ENCODE data around the gene COL28A1. TPM values are rescaled to one million over a fixed set of nuclear protein-coding genes. Genes with fewer than 3 reads are reported as not detected.

The COL28A1 gene
- total RNA-seq, 1 experiment from 2014 or later: 0.26 TPM

- Histone ChIP-seq H3K79me2 (ENCODE audit: low read length) (no peaks in the 10 kb centered on the region), H3K9me2 (replicated peaks; ENCODE audit: low read length) (no peaks in the 10 kb centered on the region), H3K4me3 (ENCODE audit: low read length) (no peak overlapping the region), H3F3A (ENCODE audit: low read length, unreplicated experiment) (no peaks in the 10 kb centered on the region), H3K4me1 (ENCODE audit: insufficient read depth, low read length) (peaks cover 24% of the 10 kb centered on the region), H3K27me3 (ENCODE audit: low read length) (no peaks in the 10 kb centered on the region), H2AFZ (ENCODE audit: low read length) (no peak overlapping the region), H4K20me1 (ENCODE audit: low read length) (no peaks in the 10 kb centered on the region), H3K9me3 (ENCODE audit: low read length) (no peaks in the 10 kb centered on the region), H3K27ac (ENCODE audit: low read length) (no peak overlapping the region), H3K9ac (ENCODE audit: low read length) (no peak overlapping the region), H3K4me2 (ENCODE audit: low read length) (no peak overlapping the region), H3K36me3 (ENCODE audit: low read depth, low read length) (no peaks in the 10 kb centered on the region)
- CTCF ChIA-PET: no interaction called here
- intact Hi-C loops (cut with micrococcal nuclease): no loop called here
- peak; percentile 8; the same call in 1 of the 2 replicates for ATAC-seq
- DNase-seq: peak; percentile 21
- no TSS peak for BruUV-seq (replicated peaks)
- POLR2A ChIA-PET (ENCODE audit: unreplicated experiment): no interaction called here
- TF ChIP-seq EZH2 (IDR thresholded peaks at IDR 0.05; ENCODE audit: low read length, unreplicated experiment): no peak
- no peak for TF ChIP-seq EZH2phosphoT487 (IDR thresholded peaks at IDR 0.05; ENCODE audit: borderline replicate concordance, low read length)
- no peak for TF ChIP-seq CTCF (conservative IDR thresholded peaks at IDR 0.05; ENCODE audit: low read depth, low read length)
Observed at GRCh38 chr7:7323352-7323751, 212.3 kb downstream of the COL28A1 start.

- TF ChIP-seq EZH2phosphoT487 (IDR thresholded peaks at IDR 0.05; ENCODE audit: borderline replicate concordance, low read length): no peak
- Histone ChIP-seq H3K27ac (ENCODE audit: low read length) (peak overlapping the region; percentile 71), H3K4me3 (ENCODE audit: low read length) (no peak overlapping the region), H3K9me2 (replicated peaks; ENCODE audit: low read length) (no peaks in the 10 kb centered on the region), H3F3A (ENCODE audit: low read length, unreplicated experiment) (no peaks in the 10 kb centered on the region), H2AFZ (ENCODE audit: low read length) (no peak overlapping the region), H4K20me1 (ENCODE audit: low read length) (no peaks in the 10 kb centered on the region), H3K79me2 (ENCODE audit: low read length) (no peaks in the 10 kb centered on the region), H3K9me3 (ENCODE audit: low read length) (no peaks in the 10 kb centered on the region), H3K4me1 (ENCODE audit: insufficient read depth, low read length) (peaks cover 24% of the 10 kb centered on the region), H3K27me3 (ENCODE audit: low read length) (no peaks in the 10 kb centered on the region), H3K36me3 (ENCODE audit: low read depth, low read length) (no peaks in the 10 kb centered on the region), H3K9ac (ENCODE audit: low read length) (no peak overlapping the region), H3K4me2 (ENCODE audit: low read length) (peak overlapping the region; percentile 38)
- ChIA-PET POLR2A (ENCODE audit: unreplicated experiment) (interaction anchor here (0.5 to 0.7 kb wide), 4 partner anchors 9 to 895 kb away, joined by 3 to 17 read pairs (median 8); no protein-coding TSS in a partner anchor), CTCF (no interaction called here)
- intact Hi-C loops (cut with micrococcal nuclease): loop anchor here (1.0 kb wide), 1 partner anchor 144 kb away; no protein-coding TSS in a partner anchor
- BruUV-seq (replicated peaks): no TSS peak
- ATAC-seq (peak; percentile 99), DNase-seq (peak; percentile 94)
Observed at GRCh38 chr7:7321681-7322080, 214.0 kb downstream of the COL28A1 start.

- Histone ChIP-seq H3K27me3 (ENCODE audit: low read length) (no peaks in the 10 kb centered on the region), H3F3A (ENCODE audit: low read length, unreplicated experiment) (no peaks in the 10 kb centered on the region), H3K4me2 (ENCODE audit: low read length) (no peak overlapping the region), H3K9me3 (ENCODE audit: low read length) (no peaks in the 10 kb centered on the region), H3K36me3 (ENCODE audit: low read depth, low read length) (no peaks in the 10 kb centered on the region), H2AFZ (ENCODE audit: low read length) (no peak overlapping the region), H3K79me2 (ENCODE audit: low read length) (no peaks in the 10 kb centered on the region), H3K4me3 (ENCODE audit: low read length) (no peak overlapping the region), H4K20me1 (ENCODE audit: low read length) (no peaks in the 10 kb centered on the region), H3K9ac (ENCODE audit: low read length) (no peak overlapping the region), H3K9me2 (replicated peaks; ENCODE audit: low read length) (no peaks in the 10 kb centered on the region), H3K4me1 (ENCODE audit: insufficient read depth, low read length) (peaks cover 22% of the 10 kb centered on the region), H3K27ac (ENCODE audit: low read length) (no peak overlapping the region)
- ATAC-seq: no peak
- ChIA-PET CTCF (no interaction called here), POLR2A (ENCODE audit: unreplicated experiment) (no interaction called here)
- TF ChIP-seq CTCF (conservative IDR thresholded peaks at IDR 0.05; ENCODE audit: low read depth, low read length) (no peak), EZH2phosphoT487 (IDR thresholded peaks at IDR 0.05; ENCODE audit: borderline replicate concordance, low read length) (no peak)
- no peak for DNase-seq
- intact Hi-C loops (cut with micrococcal nuclease): no loop called here
- BruUV-seq (replicated peaks): no TSS peak
Observed at GRCh38 chr7:7318601-7319000, 217.1 kb downstream of the COL28A1 start.
